HL-60 (cell line): ENCODE data around the gene GRIN2C.

Source experiments
- DNase-seq, 2 experiments: peaks; one replicate each; pipeline ENCODE4 v3.0.0-alpha.2; 2010 to 2020; ENCODE audit warnings: low read depth in 1 of 2, low spot score in 1 of 2
- H3K27ac ChIP-seq: fragments of 250-450 bp; sonication (Bioruptor Pico); replicated peaks from 2 replicates; pipeline ENCODE4 v1.5.1; 2020; ENCODE audit warnings: mild to moderate bottlenecking, moderate library complexity
- H3K27me3 ChIP-seq: fragments of 250-450 bp; sonication (Bioruptor Pico); 2 replicates; pipeline ENCODE4 v1.5.1; 2021; ENCODE audit warnings: mild to moderate bottlenecking, moderate library complexity; ENCODE audit not compliant: insufficient read depth, poor library complexity, severe bottlenecking
- H3K4me3 ChIP-seq: replicated peaks from 2 replicates; pipeline ENCODE4 v1.5.1; 2011; ENCODE audit warnings: mild to moderate bottlenecking, control low read depth, low read length; ENCODE audit not compliant: insufficient read depth
- CTCF ChIP-seq: IDR thresholded peaks from one replicate; pipeline ENCODE4 v1.5.1; 2011; ENCODE audit warnings: low read length, control low read depth, inconsistent platforms; ENCODE audit not compliant: insufficient read depth
- GABPA ChIP-seq: IDR thresholded peaks from 2 replicates; pipeline ENCODE4 v1.6.1; 2012; ENCODE audit warnings: low read depth
- POLR2AphosphoS5 ChIP-seq: IDR thresholded peaks from 2 replicates; pipeline ENCODE4 v1.6.1; 2012; ENCODE audit warnings: low read depth
- REST ChIP-seq: IDR thresholded peaks from 2 replicates; pipeline ENCODE4 v1.6.1; 2012; ENCODE audit warnings: low read depth; ENCODE audit not compliant: insufficient replicate concordance
- SPI1 ChIP-seq: IDR thresholded peaks from 2 replicates; pipeline ENCODE4 v1.6.1; 2012; ENCODE audit warnings: low read depth, mild to moderate bottlenecking, borderline replicate concordance

Gene GRIN2C

GRCh38 chr17:74875977-74876593, 16.4 kb upstream of the GRIN2C start:
- TF ChIP-seq SPI1, result no peak
- no peak for TF ChIP-seq CTCF
- TF ChIP-seq REST, result no peak
- TF ChIP-seq GABPA, result no peak
- TF ChIP-seq POLR2AphosphoS5, result no peak
- Histone ChIP-seq H3K27me3 (no peaks in the 10 kb centered on the region), H3K27ac (no peak overlapping the region), H3K4me3 (no peak overlapping the region)
- DNase-seq, result no peak

GRCh38 chr17:74875155-74875976, 15.7 kb upstream of the GRIN2C start:
- no peak overlapping the region for H3K4me3 ChIP-seq
- no peak overlapping the region for H3K27ac ChIP-seq
- H3K27me3 ChIP-seq, result no peaks in the 10 kb centered on the region
- no peak for DNase-seq
- TF ChIP-seq CTCF (no peak), SPI1 (no peak), POLR2AphosphoS5 (no peak), GABPA (no peak), REST (no peak)

- H3K27ac ChIP-seq, result no peak overlapping the region
- no peak overlapping the region for H3K4me3 ChIP-seq
- H3K27me3 ChIP-seq, result no peaks in the 10 kb centered on the region
- DNase-seq, result no peak
- no peak for TF ChIP-seq CTCF
Observed at GRCh38 chr17:74874615-74875037, 14.9 kb upstream of the GRIN2C start.
